ENCODE measurements around the gene COL8A2. TPM values are rescaled to one million over a fixed set of nuclear protein-coding genes. Genes with fewer than 3 reads are reported as not detected.

COL8A2 gene
- total RNA-seq, 2 donors from 2014 or later: 1.3 to 1.6 TPM

DNA sequence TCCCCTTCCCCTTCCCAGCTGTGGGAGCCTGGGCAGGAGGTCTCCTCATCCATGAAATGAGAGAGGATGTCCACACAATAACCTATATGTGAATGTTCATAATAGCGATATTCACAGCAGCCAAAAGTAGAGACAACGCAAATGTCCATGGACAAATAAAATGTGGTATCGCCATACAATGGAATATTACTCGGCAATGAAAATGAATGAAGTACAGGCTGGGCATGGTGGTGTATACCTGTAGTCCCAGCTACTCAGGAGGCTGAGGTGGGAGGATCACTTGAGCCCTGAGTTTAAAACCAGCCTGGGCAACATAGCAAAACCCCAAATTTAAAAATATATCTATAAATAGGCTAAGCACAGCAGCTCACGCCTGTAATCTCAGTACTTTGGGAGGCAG, 23.5 kb downstream of the COL8A2 start:
- 96 to 98% methylated on average over 5 of the region's 5 CpGs for WGBS, 2 donors
- intact Hi-C loops (cut with DNase I): loop anchor here (5.0 kb wide), 1 partner anchor 191 kb away; no protein-coding TSS in a partner anchor
- no peak for ATAC-seq
- no peak for DNase-seq
- Histone ChIP-seq H3K27ac (no peak overlapping the region), H3K9me3 (no peaks in the 10 kb centered on the region), H3K36me3 (replicated peaks in 1 of 2; ENCODE audit: insufficient read depth in 1 of 2, low read depth in 2 of 2) (no peaks in the 10 kb centered on the region), H3K27me3 (no peaks in the 10 kb centered on the region), H3K4me3 (no peak overlapping the region), H3K4me1 (peaks cover 6% of the 10 kb centered on the region)
- TF ChIP-seq, protein P1, sequence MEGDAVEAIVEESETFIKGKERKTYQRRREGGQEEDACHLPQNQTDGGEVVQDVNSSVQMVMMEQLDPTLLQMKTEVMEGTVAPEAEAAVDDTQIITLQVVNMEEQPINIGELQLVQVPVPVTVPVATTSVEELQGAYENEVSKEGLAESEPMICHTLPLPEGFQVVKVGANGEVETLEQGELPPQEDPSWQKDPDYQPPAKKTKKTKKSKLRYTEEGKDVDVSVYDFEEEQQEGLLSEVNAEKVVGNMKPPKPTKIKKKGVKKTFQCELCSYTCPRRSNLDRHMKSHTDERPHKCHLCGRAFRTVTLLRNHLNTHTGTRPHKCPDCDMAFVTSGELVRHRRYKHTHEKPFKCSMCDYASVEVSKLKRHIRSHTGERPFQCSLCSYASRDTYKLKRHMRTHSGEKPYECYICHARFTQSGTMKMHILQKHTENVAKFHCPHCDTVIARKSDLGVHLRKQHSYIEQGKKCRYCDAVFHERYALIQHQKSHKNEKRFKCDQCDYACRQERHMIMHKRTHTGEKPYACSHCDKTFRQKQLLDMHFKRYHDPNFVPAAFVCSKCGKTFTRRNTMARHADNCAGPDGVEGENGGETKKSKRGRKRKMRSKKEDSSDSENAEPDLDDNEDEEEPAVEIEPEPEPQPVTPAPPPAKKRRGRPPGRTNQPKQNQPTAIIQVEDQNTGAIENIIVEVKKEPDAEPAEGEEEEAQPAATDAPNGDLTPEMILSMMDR (IDR thresholded peaks at IDR 0.05): no peak
- TF ChIP-seq POLR2A (IDR thresholded peaks at IDR 0.05): no peak

DNA sequence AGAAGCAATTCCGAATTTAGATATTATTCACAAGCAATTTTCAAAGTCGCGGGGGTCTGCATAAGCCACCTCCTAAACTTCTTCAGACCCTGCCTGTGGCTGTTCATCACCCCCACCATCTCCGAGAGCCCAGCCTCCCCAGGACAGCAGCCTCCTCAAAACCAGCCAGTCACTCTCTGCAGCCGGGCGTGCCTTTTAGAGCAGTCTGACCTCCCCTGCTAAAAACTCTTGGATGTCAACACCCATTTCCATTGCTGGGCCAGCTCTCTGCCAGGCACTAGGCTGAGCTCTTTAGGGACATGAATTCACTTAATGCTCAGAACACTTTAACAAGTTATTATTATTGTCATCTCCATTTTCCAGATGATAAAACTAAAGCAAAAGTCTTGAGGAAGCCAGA, 24.6 kb downstream of the COL8A2 start:
- DNase-seq (no peak), ATAC-seq (no peak)
- Histone ChIP-seq H3K27ac (no peak overlapping the region), H3K4me1 (peaks cover 6% of the 10 kb centered on the region), H3K27me3 (no peaks in the 10 kb centered on the region), H3K9me3 (no peaks in the 10 kb centered on the region), H3K4me3 (no peak overlapping the region), H3K36me3 (replicated peaks in 1 of 2; ENCODE audit: insufficient read depth in 1 of 2, low read depth in 2 of 2) (no peaks in the 10 kb centered on the region)
- 55 to 73% methylated on average over 6 of the region's 6 CpGs for WGBS, 2 donors
- intact Hi-C loops (cut with DNase I): loop anchor here (5.0 kb wide), 1 partner anchor 192 kb away; no protein-coding TSS in a partner anchor
- TF ChIP-seq, protein P1 (IDR thresholded peaks at IDR 0.05): no peak
- TF ChIP-seq POLR2A (IDR thresholded peaks at IDR 0.05): no peak

DNA sequence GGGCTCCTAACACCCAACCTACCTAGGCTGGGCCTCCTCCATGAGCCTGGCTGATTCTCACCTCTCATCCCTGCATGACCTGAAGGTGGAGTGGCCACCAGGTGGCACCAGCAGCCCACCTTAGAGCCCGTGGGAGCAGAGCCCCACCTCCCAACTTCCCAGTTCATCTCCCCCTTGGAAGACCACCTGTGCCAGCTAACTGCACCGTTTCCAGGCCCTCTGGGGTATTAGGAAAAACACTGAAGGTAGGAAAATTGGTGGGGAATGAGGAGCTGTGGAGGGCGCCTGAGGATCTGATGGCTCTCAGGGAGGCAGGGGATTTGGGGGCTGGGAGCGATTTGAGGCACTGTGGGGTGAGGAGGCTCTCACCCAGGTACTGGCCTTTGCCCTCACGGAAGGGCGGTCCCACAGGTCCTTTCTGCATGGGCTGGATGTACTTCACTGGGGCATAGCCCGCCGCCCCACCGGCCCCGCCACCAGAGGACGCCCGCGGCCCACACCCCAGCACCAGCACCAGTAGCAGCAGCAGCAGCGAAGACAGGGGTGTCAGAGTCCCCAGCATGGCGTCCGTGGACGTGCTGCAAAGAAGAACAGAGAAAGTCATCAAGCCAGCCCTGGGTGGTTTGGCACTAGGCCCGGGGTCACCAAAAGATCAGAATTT, 25.2 kb downstream of the COL8A2 start:
- DNase-seq (peak; percentile 76 to 86 (median 82)), ATAC-seq (peak; percentile 86)
- no peaks in the 10 kb centered on the region for H3K27me3 ChIP-seq
- TF ChIP-seq POLR2A (IDR thresholded peaks at IDR 0.05): no peak
- TF ChIP-seq, protein P1 (IDR thresholded peaks at IDR 0.05): peak; percentile 73 to 89 (median 87)
- no peaks in the 10 kb centered on the region for H3K9me3 ChIP-seq
- WGBS, 2 donors: 16 to 20% methylated on average over 9 to 18 of the region's 18 CpGs
- H3K27ac ChIP-seq: no peak overlapping the region
- H3K4me3 ChIP-seq: no peak overlapping the region
- H3K4me1 ChIP-seq: peaks cover 6% of the 10 kb centered on the region
- intact Hi-C loops (cut with DNase I): loop anchor here (5.0 to 10.0 kb wide), 4 partner anchors 45 to 315 kb away; partner anchors contain the start of gene TRAPPC3
- peaks cover 0 to 2% of the 10 kb centered on the region in 2 donors for H3K36me3 ChIP-seq (replicated peaks in 1 of 2; ENCODE audit: insufficient read depth in 1 of 2, low read depth in 2 of 2)

DNA sequence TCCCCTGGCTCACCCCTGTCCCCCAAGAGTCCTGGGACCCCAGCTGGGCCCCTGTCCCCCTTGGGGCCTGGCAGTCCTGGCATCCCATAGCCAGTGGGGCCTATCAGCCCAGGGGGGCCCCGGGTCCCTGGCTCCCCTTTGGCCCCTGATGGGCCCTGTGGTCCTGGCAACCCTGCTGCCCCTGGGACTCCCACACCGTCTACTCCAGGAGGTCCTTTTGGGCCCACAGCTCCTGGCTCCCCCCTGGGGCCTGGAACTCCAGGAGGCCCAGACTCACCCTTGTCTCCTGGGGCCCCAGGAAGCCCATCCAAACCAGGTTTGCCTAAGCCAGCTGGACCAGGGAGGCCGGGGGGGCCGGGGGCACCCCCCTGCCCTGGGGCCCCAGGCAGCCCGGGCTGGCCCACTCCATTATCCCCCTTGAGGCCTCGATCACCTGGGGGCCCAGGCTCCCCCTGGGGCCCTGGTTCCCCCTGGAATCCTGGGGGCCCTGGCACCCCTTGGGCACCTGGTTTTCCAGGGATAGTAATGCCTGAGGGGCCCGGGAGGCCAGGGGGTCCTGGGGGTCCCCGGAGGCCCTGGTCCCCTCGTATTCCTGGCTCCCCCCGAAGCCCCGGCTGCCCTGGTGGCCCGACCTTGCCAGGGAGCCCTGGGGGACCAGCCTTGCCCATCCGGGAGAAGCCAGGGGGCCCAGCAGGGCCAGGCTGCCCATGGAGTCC, 26.2 kb downstream of the COL8A2 start:
- 64 to 80% methylated on average over 1 to 12 of the region's 13 CpGs for WGBS, 2 donors
- no peaks in the 10 kb centered on the region for H3K9me3 ChIP-seq
- peaks cover 6% of the 10 kb centered on the region for H3K4me1 ChIP-seq
- H3K27me3 ChIP-seq: no peaks in the 10 kb centered on the region
- H3K4me3 ChIP-seq: no peak overlapping the region
- peaks cover 3 to 7% of the 10 kb centered on the region in 2 donors for H3K36me3 ChIP-seq (replicated peaks in 1 of 2; ENCODE audit: insufficient read depth in 1 of 2, low read depth in 2 of 2)
- intact Hi-C loops (cut with DNase I): loop anchor here (5.0 to 10.0 kb wide), 3 partner anchors 46 to 316 kb away; partner anchors contain the start of gene TRAPPC3
- TF ChIP-seq, protein P1 (IDR thresholded peaks at IDR 0.05): no peak
- TF ChIP-seq POLR2A (IDR thresholded peaks at IDR 0.05): no peak
- no peak for DNase-seq
- ATAC-seq: no peak
- no peak overlapping the region for H3K27ac ChIP-seq

Measured in body of pancreas (tissue), 4 donors.